ENCODE results near the gene MFGE8. TPM values are rescaled to one million over a fixed set of nuclear protein-coding genes. Genes with fewer than 3 reads are reported as not detected.
A peak's percentile ranks its signal among the peaks of the same experiment; 100 is the strongest.

Gene MFGE8
- total and polyA plus RNA-seq, 9 of the 15 experiments (the other 6 are each of a cell fraction or from before 2014, with no cell fraction given), result 2.3 to 142 (median 62.3) TPM

DNA sequence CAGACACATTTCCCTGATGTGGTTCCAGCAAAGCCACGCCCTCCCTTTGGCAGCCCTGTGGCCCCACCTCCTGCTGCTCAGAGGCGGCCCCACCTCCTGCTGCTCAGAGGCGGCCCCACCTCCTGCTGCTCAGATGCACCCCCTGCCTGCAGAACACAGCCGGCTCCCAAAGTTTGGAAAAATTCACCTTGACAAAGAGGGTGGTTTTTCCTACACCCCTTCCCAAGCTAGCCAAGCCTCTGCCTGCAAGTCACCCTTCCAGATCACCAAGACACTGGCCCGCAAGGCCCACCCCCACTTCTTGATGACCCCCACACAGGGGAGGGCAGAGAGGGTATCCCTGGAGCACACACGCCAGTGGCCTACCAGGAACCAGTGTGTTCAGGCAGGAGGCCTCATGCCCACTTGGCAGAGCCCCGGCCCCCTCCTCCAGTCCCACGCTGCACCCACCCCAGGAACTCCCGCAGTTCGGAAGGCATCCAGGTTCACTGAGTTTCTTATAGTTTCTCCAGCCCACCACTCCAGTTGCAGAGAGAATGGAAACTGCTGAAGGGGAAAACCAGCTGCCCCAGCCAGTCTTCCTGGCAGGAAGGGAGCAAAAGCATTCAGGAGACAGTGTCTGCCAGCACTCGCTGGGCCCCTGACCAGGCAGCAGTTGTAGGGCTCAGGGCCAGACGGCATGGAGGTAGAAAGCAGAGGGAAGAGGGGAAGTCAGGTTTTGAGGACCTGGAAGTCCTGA is 15.6 kb downstream of the MFGE8 start:
- intact Hi-C loops (cut with micrococcal nuclease), result loop anchor here (5.0 kb wide), 1 partner anchor 280 kb away; no protein-coding TSS in a partner anchor
- POLR2A ChIA-PET, result interaction anchor here (1.0 to 1.5 kb wide), 3 partner anchors 7 to 397 kb away, joined by 3 to 4 read pairs (median 3); no protein-coding TSS in a partner anchor
- no peak overlapping the region for H3K4me3 ChIP-seq
- in situ Hi-C loops (cut with MboI), result no loop called here
- H3K27me3 ChIP-seq (ENCODE audit: control insufficient read depth in 2 of 2, insufficient read depth in 2 of 2, low read length in 2 of 2), result no peaks in the 10 kb centered on the region
- H3K27ac ChIP-seq (ENCODE audit: extremely low read depth, low read depth, low read length), result no peak overlapping the region
- peaks cover 9 to 43% of the 10 kb centered on the region in 2 experiments; a peak in 4 of 5 replicates for H3K4me1 ChIP-seq (replicated peaks in 1 of 2; ENCODE audit: control insufficient read depth in 2 of 2, insufficient read depth in 2 of 2, low read length in 2 of 2)
- FAIRE-seq (peak; percentile 95), ATAC-seq (peak; percentile 98), DNase-seq (ENCODE audit: extremely low read depth in 1 of 4, low spot score in 3 of 4) (peak; percentile 83 to 91 (median 84))
- no peaks in the 10 kb centered on the region for H3K9me3 ChIP-seq (replicated peaks; ENCODE audit: control insufficient read depth, insufficient read depth, low read depth, low read length)
- no TSS peak for BruUV-seq (replicated peaks)
- H3K9ac ChIP-seq (ENCODE audit: insufficient read depth in 1 of 2, low read depth in 2 of 2, low read length in 2 of 2), result peak overlapping the region in 1 of 2 experiments; percentile 86; a peak in 2 of 4 replicates
- no peak overlapping the region for H3K4me2 ChIP-seq (ENCODE audit: insufficient read depth, low read length)
- 26% methylated on average over 11 of the region's 12 CpGs for WGBS (ENCODE audit: insufficient coverage, low coverage, missing lambda C conversion rate)
- no peaks in the 10 kb centered on the region for H3K79me2 ChIP-seq (ENCODE audit: control insufficient read depth, insufficient read depth, low read length)
- H3K9me1 ChIP-seq (ENCODE audit: control insufficient read depth, insufficient read depth, low read length), result no peaks in the 10 kb centered on the region
- H4K20me1 ChIP-seq (replicated peaks; ENCODE audit: control insufficient read depth, insufficient read depth, low read length), result no peaks in the 10 kb centered on the region
- peaks cover 30% of the 10 kb centered on the region; the same call in 2 of the 3 replicates for H3K36me3 ChIP-seq (ENCODE audit: control insufficient read depth, insufficient read depth, low read length)
- H2AFZ ChIP-seq (ENCODE audit: low read depth, low read length), result no peak overlapping the region
- CTCF ChIA-PET (ENCODE audit: low intra/inter-chr PET ratio), result no interaction called here
- TF ChIP-seq RAD51 (IDR thresholded peaks at IDR 0.05; ENCODE audit: borderline replicate concordance, low read depth), result no peak
- TF ChIP-seq SRF (CRISPR knock-in tag; IDR thresholded peaks at IDR 0.05), result peak in 1 of 2 experiments; percentile 69; a peak in 2 of 4 replicates
- peak; percentile 63 for TF ChIP-seq POLR2G (IDR thresholded peaks at IDR 0.05; ENCODE audit: low read depth, low read length)
- TF ChIP-seq RBFOX2 (IDR thresholded peaks at IDR 0.05; ENCODE audit: low read depth, low read length), result peak; percentile 36; the same call in 1 of the 2 replicates
- TF ChIP-seq TAF1 (IDR thresholded peaks at IDR 0.05; ENCODE audit: control insufficient read depth, extremely low read depth, insufficient read depth, low read length, severe bottlenecking), result no peak
- peak; percentile 67 for TF ChIP-seq HMGN3 (IDR thresholded peaks at IDR 0.05; ENCODE audit: borderline replicate concordance, extremely low read depth, insufficient read length, low read depth, low read length)
- TF ChIP-seq YBX1 (IDR thresholded peaks at IDR 0.05), result no peak
- peak; percentile 28; the same call in 1 of the 2 replicates for TF ChIP-seq ATF7 (IDR thresholded peaks at IDR 0.05)
- TF ChIP-seq TFAP4 (CRISPR knock-in tag; IDR thresholded peaks at IDR 0.05; ENCODE audit: borderline replicate concordance), result peak; percentile 47; the same call in 1 of the 2 replicates
- TF ChIP-seq NRF1 (conservative IDR thresholded peaks at IDR 0.05 in 1 of 2, IDR thresholded peaks at IDR 0.05 in 1 of 2), result peak; percentile 58 to 65
- TF ChIP-seq, protein P1, sequence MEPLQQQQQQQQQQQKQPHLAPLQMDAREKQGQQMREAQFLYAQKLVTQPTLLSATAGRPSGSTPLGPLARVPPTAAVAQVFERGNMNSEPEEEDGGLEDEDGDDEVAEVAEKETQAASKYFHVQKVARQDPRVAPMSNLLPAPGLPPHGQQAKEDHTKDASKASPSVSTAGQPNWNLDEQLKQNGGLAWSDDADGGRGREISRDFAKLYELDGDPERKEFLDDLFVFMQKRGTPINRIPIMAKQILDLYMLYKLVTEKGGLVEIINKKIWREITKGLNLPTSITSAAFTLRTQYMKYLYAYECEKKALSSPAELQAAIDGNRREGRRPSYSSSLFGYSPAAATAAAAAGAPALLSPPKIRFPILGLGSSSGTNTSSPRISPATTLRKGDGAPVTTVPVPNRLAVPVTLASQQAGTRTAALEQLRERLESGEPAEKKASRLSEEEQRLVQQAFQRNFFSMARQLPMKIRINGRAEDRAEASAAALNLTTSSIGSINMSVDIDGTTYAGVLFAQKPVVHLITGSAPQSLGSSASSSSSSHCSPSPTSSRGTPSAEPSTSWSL (CRISPR knock-in tag; IDR thresholded peaks at IDR 0.05; ENCODE audit: borderline replicate concordance), result no peak
- peak; percentile 72 for TF ChIP-seq SP1 (CRISPR knock-in tag; IDR thresholded peaks at IDR 0.05)
- peak; percentile 48; the same call in 1 of the 2 replicates for TF ChIP-seq XRCC5 (IDR thresholded peaks at IDR 0.05; ENCODE audit: low read depth, low read length)
- TF ChIP-seq CREB3 (tag; conservative IDR thresholded peaks at IDR 0.05; ENCODE audit: low read depth), result no peak
- TF ChIP-seq SMC3 (conservative IDR thresholded peaks at IDR 0.05; ENCODE audit: insufficient read depth, low read depth, low read length), result peak; percentile 44; the same call in 1 of the 2 replicates
- peak; percentile 62 for TF ChIP-seq RBM39 (optimal IDR thresholded peaks at IDR 0.05; ENCODE audit: low read depth, low read length)
- no peak for TF ChIP-seq ZNF184 (CRISPR knock-in tag; IDR thresholded peaks at IDR 0.05)

Measured in K562 (cell line).